ENCODE measurements around the gene EPYC. TPM values are rescaled to one million over a fixed set of nuclear protein-coding genes. Genes with fewer than 3 reads are reported as not detected.

The EPYC gene
- total RNA-seq, 2 donors from 2014 or later, result not detected

GRCh38 chr12:90982170-90982569 lies 22.6 kb downstream of the EPYC start:
- DNase-seq (ENCODE audit: low spot score), result no peak
- no peaks in the 10 kb centered on the region for H3K9me3 Mint-ChIP-seq
- peaks cover 0 to 7% of the 10 kb centered on the region in 2 donors for H3K27me3 Mint-ChIP-seq
- no peak overlapping the region for H3K4me3 Mint-ChIP-seq
- H3K4me1 Mint-ChIP-seq (ENCODE audit: low read depth in 2 of 2), result no peaks in the 10 kb centered on the region
- no peak for ATAC-seq
- no peak overlapping the region for H3K27ac Mint-ChIP-seq
- no peaks in the 10 kb centered on the region for H3K36me3 Mint-ChIP-seq

GRCh38 chr12:90979951-90980350 lies 24.8 kb downstream of the EPYC start:
- Mint-ChIP-seq H3K27me3 (peaks cover 2 to 13% of the 10 kb centered on the region in 2 donors), H3K36me3 (no peaks in the 10 kb centered on the region), H3K4me1 (ENCODE audit: low read depth in 2 of 2) (no peaks in the 10 kb centered on the region), H3K9me3 (no peaks in the 10 kb centered on the region), H3K4me3 (no peak overlapping the region), H3K27ac (no peak overlapping the region)
- ATAC-seq, result no peak
- DNase-seq (ENCODE audit: low spot score), result no peak

GRCh38 chr12:90979019-90979418 lies 25.8 kb downstream of the EPYC start:
- H3K4me3 Mint-ChIP-seq, result no peak overlapping the region
- H3K9me3 Mint-ChIP-seq, result no peaks in the 10 kb centered on the region
- no peaks in the 10 kb centered on the region for H3K4me1 Mint-ChIP-seq (ENCODE audit: low read depth in 2 of 2)
- no peaks in the 10 kb centered on the region for H3K36me3 Mint-ChIP-seq
- no peak for DNase-seq (ENCODE audit: low spot score)
- ATAC-seq, result no peak
- H3K27ac Mint-ChIP-seq, result no peak overlapping the region
- H3K27me3 Mint-ChIP-seq, result peaks cover 5 to 21% of the 10 kb centered on the region in 2 donors

GRCh38 chr12:90978117-90978770 lies 26.5 kb downstream of the EPYC start:
- Mint-ChIP-seq H3K4me1 (ENCODE audit: low read depth in 2 of 2) (no peaks in the 10 kb centered on the region), H3K4me3 (no peak overlapping the region), H3K36me3 (no peaks in the 10 kb centered on the region), H3K9me3 (no peaks in the 10 kb centered on the region), H3K27ac (no peak overlapping the region), H3K27me3 (peaks cover 7 to 22% of the 10 kb centered on the region in 2 donors)
- ATAC-seq, result no peak
- no peak for DNase-seq (ENCODE audit: low spot score)

GRCh38 chr12:90977224-90977623 lies 27.5 kb downstream of the EPYC start:
- ATAC-seq, result no peak
- no peaks in the 10 kb centered on the region for H3K4me1 Mint-ChIP-seq (ENCODE audit: low read depth in 2 of 2)
- no peaks in the 10 kb centered on the region for H3K36me3 Mint-ChIP-seq
- DNase-seq (ENCODE audit: low spot score), result no peak
- peaks cover 7 to 16% of the 10 kb centered on the region in 2 donors for H3K27me3 Mint-ChIP-seq
- H3K9me3 Mint-ChIP-seq, result no peaks in the 10 kb centered on the region
- no peak overlapping the region for H3K4me3 Mint-ChIP-seq
- no peak overlapping the region for H3K27ac Mint-ChIP-seq

GRCh38 chr12:90974286-90974685 lies 30.5 kb downstream of the EPYC start:
- no peaks in the 10 kb centered on the region for H3K9me3 Mint-ChIP-seq
- no peak overlapping the region for H3K27ac Mint-ChIP-seq
- H3K36me3 Mint-ChIP-seq, result no peaks in the 10 kb centered on the region
- no peak overlapping the region for H3K4me3 Mint-ChIP-seq
- ATAC-seq, result no peak
- DNase-seq (ENCODE audit: low spot score), result no peak
- H3K4me1 Mint-ChIP-seq (ENCODE audit: low read depth in 2 of 2), result no peaks in the 10 kb centered on the region
- peaks cover 7 to 15% of the 10 kb centered on the region in 2 donors for H3K27me3 Mint-ChIP-seq

- Mint-ChIP-seq H3K36me3 (no peaks in the 10 kb centered on the region), H3K27me3 (peaks cover 7 to 15% of the 10 kb centered on the region in 2 donors), H3K4me3 (no peak overlapping the region), H3K4me1 (ENCODE audit: low read depth in 2 of 2) (no peaks in the 10 kb centered on the region), H3K9me3 (no peaks in the 10 kb centered on the region), H3K27ac (no peak overlapping the region)
- DNase-seq (ENCODE audit: low spot score) (no peak), ATAC-seq (no peak)
These were observed 32.5 kb downstream of the EPYC start for GRCh38 chr12:90972226-90972625.

- Mint-ChIP-seq H3K27ac (no peak overlapping the region), H3K4me1 (ENCODE audit: low read depth in 2 of 2) (no peaks in the 10 kb centered on the region), H3K4me3 (no peak overlapping the region), H3K27me3 (peaks cover 6 to 8% of the 10 kb centered on the region in 2 donors), H3K36me3 (no peaks in the 10 kb centered on the region), H3K9me3 (no peaks in the 10 kb centered on the region)
- DNase-seq (ENCODE audit: low spot score) (no peak), ATAC-seq (no peak)
These were observed 33.9 kb downstream of the EPYC start for GRCh38 chr12:90970911-90971310.

GRCh38 chr12:90970471-90970870 lies 34.3 kb downstream of the EPYC start:
- peaks cover 6 to 8% of the 10 kb centered on the region in 2 donors for H3K27me3 Mint-ChIP-seq
- peak in 1 of 2 donors; percentile 57 for ATAC-seq
- no peak overlapping the region for H3K27ac Mint-ChIP-seq
- H3K4me1 Mint-ChIP-seq (ENCODE audit: low read depth in 2 of 2), result no peaks in the 10 kb centered on the region
- H3K36me3 Mint-ChIP-seq, result no peaks in the 10 kb centered on the region
- no peak for DNase-seq (ENCODE audit: low spot score)
- H3K9me3 Mint-ChIP-seq, result no peaks in the 10 kb centered on the region
- no peak overlapping the region for H3K4me3 Mint-ChIP-seq

- H3K27me3 Mint-ChIP-seq, result peaks cover 6 to 8% of the 10 kb centered on the region in 2 donors
- H3K9me3 Mint-ChIP-seq, result no peaks in the 10 kb centered on the region
These were observed 34.9 kb downstream of the EPYC start for GRCh38 chr12:90969851-90970250.

GRCh38 chr12:90969346-90969745 lies 35.4 kb downstream of the EPYC start:
- Mint-ChIP-seq H3K27me3 (peaks cover 2 to 4% of the 10 kb centered on the region in 2 donors), H3K4me3 (no peak overlapping the region), H3K9me3 (no peaks in the 10 kb centered on the region), H3K27ac (no peak overlapping the region), H3K36me3 (no peaks in the 10 kb centered on the region), H3K4me1 (ENCODE audit: low read depth in 2 of 2) (no peaks in the 10 kb centered on the region)
- DNase-seq (ENCODE audit: low spot score) (no peak), ATAC-seq (no peak)

More at GRCh38 chr12:90969851-90970250, 34.9 kb downstream of the EPYC start:
- ATAC-seq, result no peak
- no peaks in the 10 kb centered on the region for H3K36me3 Mint-ChIP-seq
- no peaks in the 10 kb centered on the region for H3K4me1 Mint-ChIP-seq (ENCODE audit: low read depth in 2 of 2)
- no peak overlapping the region for H3K4me3 Mint-ChIP-seq
- H3K27ac Mint-ChIP-seq, result no peak overlapping the region
- no peak for DNase-seq (ENCODE audit: low spot score)

- no peak overlapping the region for H3K4me3 Mint-ChIP-seq
- no peaks in the 10 kb centered on the region for H3K27me3 Mint-ChIP-seq
- DNase-seq (ENCODE audit: low spot score) (no peak), ATAC-seq (no peak)
- no peaks in the 10 kb centered on the region for H3K36me3 Mint-ChIP-seq
- H3K4me1 Mint-ChIP-seq (ENCODE audit: low read depth in 2 of 2), result no peaks in the 10 kb centered on the region
- no peak overlapping the region for H3K27ac Mint-ChIP-seq
- no peaks in the 10 kb centered on the region for H3K9me3 Mint-ChIP-seq
These were observed 39.6 kb downstream of the EPYC start for GRCh38 chr12:90965204-90965603.

- no peak overlapping the region for H3K27ac Mint-ChIP-seq
- ATAC-seq, result no peak
- no peak overlapping the region for H3K4me3 Mint-ChIP-seq
- no peak for DNase-seq (ENCODE audit: low spot score)
- H3K4me1 Mint-ChIP-seq (ENCODE audit: low read depth in 2 of 2), result no peaks in the 10 kb centered on the region
- no peaks in the 10 kb centered on the region for H3K9me3 Mint-ChIP-seq
- H3K27me3 Mint-ChIP-seq, result no peaks in the 10 kb centered on the region
- no peaks in the 10 kb centered on the region for H3K36me3 Mint-ChIP-seq
These were observed 40.2 kb downstream of the EPYC start for GRCh38 chr12:90964616-90965015.

- Mint-ChIP-seq H3K27me3 (no peaks in the 10 kb centered on the region), H3K4me3 (no peak overlapping the region), H3K36me3 (no peaks in the 10 kb centered on the region), H3K4me1 (ENCODE audit: low read depth in 2 of 2) (no peaks in the 10 kb centered on the region), H3K9me3 (no peaks in the 10 kb centered on the region), H3K27ac (no peak overlapping the region)
- ATAC-seq (no peak), DNase-seq (ENCODE audit: low spot score) (no peak)
These were observed 40.8 kb downstream of the EPYC start for GRCh38 chr12:90963946-90964345.

GRCh38 chr12:90961154-90961553 lies 43.6 kb downstream of the EPYC start:
- Mint-ChIP-seq H3K4me3 (no peak overlapping the region), H3K36me3 (no peaks in the 10 kb centered on the region), H3K4me1 (ENCODE audit: low read depth in 2 of 2) (no peaks in the 10 kb centered on the region), H3K27ac (no peak overlapping the region), H3K27me3 (no peaks in the 10 kb centered on the region), H3K9me3 (no peaks in the 10 kb centered on the region)
- ATAC-seq (no peak), DNase-seq (ENCODE audit: low spot score) (no peak)
